ENCODE measurements around the gene SLC25A53. TPM values are rescaled to one million over a fixed set of nuclear protein-coding genes. Genes with fewer than 3 reads are reported as not detected.

The SLC25A53 gene
- total and polyA plus RNA-seq, 2 of the 4 experiments (the other 2 are of a cell fraction): 3.7 to 5.9 TPM

DNA sequence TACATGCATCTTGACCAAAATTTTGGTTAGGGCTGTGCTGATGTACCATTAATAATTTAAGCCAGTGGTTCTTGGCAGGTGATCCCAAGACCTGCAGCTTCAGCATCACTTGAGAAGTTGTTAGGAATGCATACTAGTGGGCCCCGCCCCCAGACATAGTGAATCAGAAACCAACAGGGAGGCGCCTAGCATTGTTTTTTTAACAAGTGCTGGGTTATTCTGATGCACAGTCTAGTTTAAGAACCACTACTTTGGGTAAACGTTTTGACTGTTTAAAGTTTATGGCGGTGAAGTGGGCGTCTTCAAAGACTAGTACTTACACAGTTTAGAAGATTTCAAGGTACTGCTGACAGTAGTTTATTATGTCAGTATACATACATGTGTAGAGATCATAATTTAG is 33.0 kb upstream of the SLC25A53 start:
- H2AK5ac ChIP-seq (ENCODE audit: low read depth, low read length): no peak overlapping the region
- POLR2A ChIA-PET (ENCODE audit: unreplicated experiment): no interaction called here
- TF ChIP-seq SMC3 (IDR thresholded peaks at IDR 0.05; ENCODE audit: low read depth, low read length) (no peak), NFE2L2 (IDR thresholded peaks at IDR 0.05; ENCODE audit: low read depth, low read length) (no peak), MAFK (IDR thresholded peaks at IDR 0.05; ENCODE audit: low read depth, low read length) (no peak), USF2 (IDR thresholded peaks at IDR 0.05; ENCODE audit: low read depth, low read length) (no peak), BHLHE40 (IDR thresholded peaks at IDR 0.05; ENCODE audit: low read depth, low read length) (no peak), POLR2A (IDR thresholded peaks at IDR 0.05; ENCODE audit: low read depth, low read length) (no peak), CHD1 (IDR thresholded peaks at IDR 0.05; ENCODE audit: low read depth, low read length) (no peak), RCOR1 (IDR thresholded peaks at IDR 0.05; ENCODE audit: insufficient replicate concordance, low read length) (no peak)
- H3K23ac ChIP-seq (ENCODE audit: low read depth, low read length): no peak overlapping the region
- no peak overlapping the region for H3K4me3 ChIP-seq (ENCODE audit: insufficient read depth, low read depth, low read length)
- ATAC-seq (ENCODE audit: low read depth) (no peak), DNase-seq (no peak)
- no peak overlapping the region for H2BK120ac ChIP-seq (ENCODE audit: low read depth, low read length)
- no peak overlapping the region for H2BK5ac ChIP-seq (ENCODE audit: low read depth, low read length, poor library complexity, severe bottlenecking)
- no peaks in the 10 kb centered on the region for H3K9me3 ChIP-seq (ENCODE audit: control insufficient read depth, insufficient read depth, low read length)
- no peak overlapping the region for H2BK20ac ChIP-seq (ENCODE audit: low read depth, low read length)
- no peaks in the 10 kb centered on the region; the same call in 1 of the 2 replicates for H3K27me3 ChIP-seq (ENCODE audit: control insufficient read depth, insufficient read depth, low read length)
- no peak overlapping the region for H2AK9ac ChIP-seq (replicated peaks; ENCODE audit: low read depth, low read length, poor library complexity)
- CTCF ChIA-PET: no interaction called here
- H4K5ac ChIP-seq (ENCODE audit: low read depth, low read length): no peak overlapping the region
- H4K20me1 ChIP-seq (ENCODE audit: insufficient read depth, low read length): no peaks in the 10 kb centered on the region
- no peak overlapping the region for H3K56ac ChIP-seq (ENCODE audit: extremely low read depth, insufficient read depth, low read length)
- H2BK15ac ChIP-seq (ENCODE audit: low read depth, low read length): no peak overlapping the region
- peaks cover 11% of the 10 kb centered on the region for H3K36me3 ChIP-seq (ENCODE audit: control insufficient read depth, insufficient read depth, low read length)
- no peaks in the 10 kb centered on the region for H3K9me1 ChIP-seq (ENCODE audit: insufficient read depth, low read length)
- H3K14ac ChIP-seq (replicated peaks; ENCODE audit: low read depth, low read length): no peak overlapping the region
- in situ Hi-C loops (cut with MboI; ENCODE audit: low sequenced_read_pairs) (no loop called here), dilution Hi-C loops (cut with HindIII; ENCODE audit: low sequenced_read_pairs, unreplicated experiment) (no loop called here), intact Hi-C loops (cut with micrococcal nuclease) (loop anchor here (10.0 kb wide), 2 partner anchors 155 to 1005 kb away; no protein-coding TSS in a partner anchor)
- no peaks in the 10 kb centered on the region for H3K4me1 ChIP-seq (ENCODE audit: control insufficient read depth, insufficient read depth, low read length)
- no peak overlapping the region for H4K8ac ChIP-seq (ENCODE audit: low read depth in 2 of 2, low read length in 2 of 2)
- H3K4me2 ChIP-seq (ENCODE audit: low read depth, low read length): no peak overlapping the region
- no peak overlapping the region for H3K9ac ChIP-seq (ENCODE audit: low read depth, low read length)
- WGBS, 2 experiments (ENCODE audit: extremely low coverage in 2 of 2, insufficient read length in 1 of 2): no CpG with 5 or more reads among the region's 5 CpGs
- H3K4ac ChIP-seq (ENCODE audit: low read depth, low read length): no peak overlapping the region
- H2AFZ ChIP-seq (replicated peaks; ENCODE audit: low read length, poor library complexity): no peak overlapping the region
- H3K18ac ChIP-seq (ENCODE audit: low read depth, low read length): no peak overlapping the region
- H4K91ac ChIP-seq (ENCODE audit: insufficient read depth, low read depth, low read length): no peak overlapping the region
- H3K27ac ChIP-seq (ENCODE audit: insufficient read depth, low read length): no peak overlapping the region
- no peaks in the 10 kb centered on the region for H3K79me1 ChIP-seq (ENCODE audit: low read depth in 1 of 2, low read length in 2 of 2)
- no TSS peak for BruUV-seq (replicated peaks)

All from IMR-90 (cell line).